Stimulated activated CD8-positive, alpha-beta memory T cell treated with anti-CD3 and anti-CD28 coated beads, Interleukin-12 subunit alpha, Interleukin-12 subunit beta, amount 100 ng/mL, for 24 hours (primary cell): ENCODE data around the gene LGALS1.

Experiments used
- DNase-seq: peaks from one replicate; pipeline ENCODE4 v3.0.0-alpha.2; 2020; ENCODE audit errors: extremely low read depth

LGALS1 gene

DNA sequence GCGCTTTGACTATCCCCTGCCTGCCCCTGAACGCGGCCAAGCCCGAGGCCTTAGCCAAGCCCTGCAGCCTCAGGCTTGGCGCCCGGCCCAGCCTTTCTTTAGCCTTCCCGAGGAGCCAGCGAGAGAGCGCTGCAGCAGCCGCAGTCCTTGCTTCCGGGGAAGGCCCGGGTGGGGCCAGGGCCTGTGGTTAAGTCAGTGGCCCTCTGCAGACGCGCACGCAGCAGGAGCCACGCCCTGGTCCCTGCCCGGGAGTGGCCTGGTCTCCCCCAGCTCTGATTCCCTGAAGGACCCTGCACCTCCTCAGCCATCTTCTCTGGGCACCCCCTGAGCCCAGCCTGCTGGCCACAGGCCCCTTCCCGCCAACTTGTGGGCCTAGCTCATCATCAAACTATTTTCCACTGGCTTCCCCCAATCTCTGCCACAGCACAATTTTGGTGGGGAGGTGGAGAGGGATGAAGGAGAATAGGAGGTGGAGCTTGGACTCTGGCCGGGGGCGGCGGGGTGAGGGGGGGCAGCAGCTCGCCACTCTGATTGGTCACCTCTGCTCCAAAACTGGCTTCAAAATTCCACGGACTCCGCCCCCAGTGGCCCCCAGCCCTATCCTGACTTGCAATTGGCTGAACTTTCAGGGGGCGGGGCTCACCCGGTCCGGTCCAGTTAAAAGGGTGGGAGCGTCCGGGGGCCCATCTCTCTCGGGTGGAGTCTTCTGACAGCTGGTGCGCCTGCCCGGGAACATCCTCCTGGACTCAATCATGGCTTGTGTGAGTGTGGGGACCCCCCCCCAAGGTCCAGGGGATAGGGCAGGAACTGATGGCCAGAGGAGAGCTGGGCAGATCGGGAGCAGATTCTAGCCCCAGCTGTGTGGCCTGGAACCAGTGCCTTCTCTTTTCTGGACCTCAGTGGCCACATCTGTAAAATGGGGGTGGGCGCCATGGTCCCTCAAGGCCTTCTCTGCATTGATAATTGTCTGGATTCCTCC lies at the start of gene LGALS1:
Gene LGALS1, plus strand, starts transcription at position 686 of the 979 bp plus-strand sequence. Its CDS starts 67 bp downstream, at position 753.
- no peak for DNase-seq

- DNase-seq, result no peak
Measured at GRCh38 chr22:37625737-37626136, 49.7 kb upstream of the LGALS1 start.

DNA sequence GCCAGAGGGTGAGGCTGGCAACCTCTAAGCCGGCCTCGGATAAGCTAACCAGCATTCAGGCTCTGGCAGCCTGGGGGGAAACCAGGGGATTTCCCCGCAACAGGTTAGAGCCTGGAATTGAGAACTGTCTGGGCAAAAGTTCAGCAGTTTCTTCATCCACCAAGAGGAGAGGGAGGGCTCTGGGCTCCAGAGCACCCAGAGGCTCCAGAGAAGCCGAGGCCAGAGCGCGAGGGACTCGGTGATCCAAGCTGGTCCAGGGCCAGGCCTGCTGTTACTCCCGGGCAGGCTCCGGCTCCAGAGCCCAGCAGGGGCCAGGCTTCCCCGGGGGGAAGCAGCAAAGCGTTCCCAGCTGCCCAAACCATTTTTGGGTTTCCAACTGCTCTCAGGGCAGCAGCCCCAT lies 49.3 kb upstream of the LGALS1 start:
- DNase-seq, result no peak

DNA sequence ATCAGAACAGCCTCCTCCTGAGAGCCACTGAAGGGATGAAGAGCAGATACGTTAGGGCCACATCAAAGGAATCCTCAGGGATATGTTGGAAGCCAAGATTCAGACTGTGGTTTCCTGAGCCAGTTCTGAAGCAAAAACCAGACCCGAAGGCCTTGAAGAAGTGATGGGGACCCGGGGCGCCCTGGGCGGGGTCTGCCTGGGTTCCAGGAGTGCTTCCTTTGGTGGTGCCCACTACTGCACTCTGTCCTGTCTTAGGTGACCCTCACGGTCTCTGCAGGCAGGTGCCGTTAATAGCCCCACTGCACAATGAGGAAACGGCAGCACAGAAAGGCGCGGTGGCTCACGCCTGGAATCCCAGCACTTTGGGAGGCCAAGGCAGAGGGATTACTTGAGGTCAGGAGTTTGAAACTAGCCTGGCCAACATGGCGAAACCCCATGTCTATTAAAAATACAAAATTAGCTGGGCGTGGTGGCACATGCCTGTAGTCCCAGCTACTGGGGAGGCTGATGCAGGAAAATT lies 48.8 kb upstream of the LGALS1 start:
- DNase-seq, result no peak

DNA sequence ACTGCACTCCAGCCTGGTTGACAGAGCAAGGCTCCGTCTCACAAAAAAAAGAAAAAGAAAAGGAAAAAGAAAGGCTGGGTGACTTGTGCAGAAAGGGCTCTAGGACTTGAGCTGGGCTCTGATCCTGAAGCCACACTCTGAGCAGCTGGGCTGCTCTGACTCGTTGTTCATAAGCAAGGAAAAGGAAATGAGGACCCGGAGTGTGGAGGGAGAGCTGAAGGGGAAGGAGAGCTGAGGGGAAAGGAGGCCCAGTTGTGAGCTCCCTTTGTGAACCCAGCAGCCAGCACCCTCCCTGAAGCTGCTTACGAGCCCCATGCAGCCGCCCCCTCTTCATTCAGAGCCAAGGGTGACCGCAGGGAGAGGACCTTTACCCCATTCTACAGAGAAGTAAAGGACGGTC lies 48.3 kb upstream of the LGALS1 start:
- DNase-seq, result no peak

DNA sequence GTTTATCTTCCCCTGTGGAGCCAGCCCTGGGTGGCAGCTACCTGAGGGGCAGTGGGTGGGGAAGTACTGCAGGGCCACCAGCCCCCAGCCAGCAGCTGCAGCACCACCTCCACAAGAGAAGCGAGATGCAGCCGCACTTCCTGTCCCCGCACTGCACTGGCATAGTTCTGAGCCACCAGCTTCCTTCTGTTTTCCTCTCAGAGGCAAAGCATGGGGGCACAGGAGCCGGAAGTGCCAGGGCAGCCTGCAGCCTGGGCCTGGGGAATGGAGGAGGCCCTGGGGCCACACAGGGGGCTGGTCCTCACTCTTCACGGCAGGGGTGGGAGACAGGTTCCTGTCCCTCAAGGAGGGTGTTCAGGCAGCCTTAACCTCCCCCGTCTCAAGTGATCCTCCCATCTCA lies 47.9 kb upstream of the LGALS1 start:
- DNase-seq, result no peak

DNA sequence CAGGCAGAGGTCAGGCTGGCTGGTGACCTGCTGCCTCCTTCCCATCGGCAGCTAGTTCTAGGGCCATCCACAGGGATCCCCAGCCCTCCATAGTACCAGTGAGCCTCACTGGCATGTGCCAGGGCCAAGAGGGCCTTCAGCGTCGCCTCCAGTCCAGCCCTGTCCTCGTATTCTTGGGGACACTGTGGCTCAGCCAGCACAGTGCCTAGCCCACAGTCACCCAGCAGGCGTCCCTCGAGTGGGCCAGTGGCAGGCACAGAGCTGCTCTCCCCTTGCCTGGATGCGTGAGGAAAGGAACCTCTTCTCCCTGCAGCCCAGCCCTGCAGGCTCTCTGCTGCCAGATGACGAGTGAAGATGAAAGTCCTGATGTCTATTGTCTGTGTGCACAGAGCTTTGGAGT lies 46.6 kb upstream of the LGALS1 start:
- no peak for DNase-seq

- no peak for DNase-seq
Measured at GRCh38 chr22:37629928-37630327, 45.5 kb upstream of the LGALS1 start.

DNA sequence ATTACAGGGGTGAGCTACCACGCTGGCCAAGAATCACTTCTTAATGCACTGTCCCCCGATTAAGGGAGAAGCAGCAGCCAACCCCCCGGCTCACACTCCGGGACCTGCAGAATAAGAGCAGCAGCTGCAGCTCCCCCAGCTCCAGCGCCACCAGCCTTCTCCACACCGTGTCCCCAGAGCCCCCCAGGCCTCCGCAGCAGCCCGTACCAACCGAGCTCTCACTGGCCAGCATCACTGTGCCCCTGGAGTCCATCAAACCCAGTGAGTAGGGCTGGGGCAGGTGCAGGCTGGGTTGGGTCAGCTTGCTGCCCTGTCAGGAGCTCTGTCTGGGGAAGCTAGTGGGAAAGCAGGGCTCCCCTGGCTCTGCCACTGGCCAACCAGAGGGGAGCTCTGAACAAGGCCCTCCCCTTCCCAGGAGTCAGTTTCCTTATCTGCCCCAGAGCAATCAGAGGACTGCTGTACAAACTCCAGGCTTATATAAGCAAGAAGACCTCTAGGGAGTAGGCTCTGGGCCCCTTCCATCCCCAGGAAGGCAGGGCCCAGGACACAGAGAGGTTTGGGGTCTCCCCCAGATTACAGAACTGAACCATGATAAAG lies 44.5 kb upstream of the LGALS1 start:
- DNase-seq, result no peak

DNA sequence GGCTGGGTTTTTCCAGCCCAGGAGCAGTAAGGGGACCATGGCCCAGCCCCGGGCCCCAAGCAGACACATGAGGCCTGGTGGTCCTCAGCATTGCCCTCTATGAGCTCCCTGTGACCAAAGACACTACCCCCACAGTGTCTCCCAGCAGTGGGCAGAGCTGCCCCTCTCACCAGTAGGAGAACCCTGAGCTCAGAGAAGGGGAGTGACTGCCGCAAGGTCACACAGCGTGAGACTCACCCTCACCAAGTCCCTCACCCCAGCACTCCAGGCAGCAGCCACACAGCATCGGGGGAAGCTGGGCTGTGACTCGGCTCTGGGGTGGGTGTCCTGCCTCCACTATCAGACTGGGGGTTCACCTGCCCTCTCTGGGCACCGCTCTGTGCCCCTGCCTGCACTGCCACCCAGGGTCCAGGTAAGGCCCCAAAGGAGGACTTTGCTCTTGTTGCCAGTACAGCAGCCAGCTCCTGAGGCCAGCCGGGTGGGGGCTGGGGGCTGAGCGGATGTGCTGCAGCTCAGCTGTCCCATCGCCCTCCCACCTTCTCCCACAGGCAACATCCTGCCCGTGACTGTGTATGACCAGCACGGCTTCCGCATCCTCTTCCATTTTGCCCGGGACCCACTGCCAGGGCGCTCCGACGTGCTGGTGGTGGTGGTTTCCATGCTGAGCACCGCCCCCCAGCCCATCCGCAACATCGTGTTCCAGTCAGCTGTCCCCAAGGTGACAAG lies 43.8 kb upstream of the LGALS1 start:
- DNase-seq, result no peak

GRCh38 chr22:37632174-37633088 lies 43.0 kb upstream of the LGALS1 start:
- DNase-seq, result no peak

DNA sequence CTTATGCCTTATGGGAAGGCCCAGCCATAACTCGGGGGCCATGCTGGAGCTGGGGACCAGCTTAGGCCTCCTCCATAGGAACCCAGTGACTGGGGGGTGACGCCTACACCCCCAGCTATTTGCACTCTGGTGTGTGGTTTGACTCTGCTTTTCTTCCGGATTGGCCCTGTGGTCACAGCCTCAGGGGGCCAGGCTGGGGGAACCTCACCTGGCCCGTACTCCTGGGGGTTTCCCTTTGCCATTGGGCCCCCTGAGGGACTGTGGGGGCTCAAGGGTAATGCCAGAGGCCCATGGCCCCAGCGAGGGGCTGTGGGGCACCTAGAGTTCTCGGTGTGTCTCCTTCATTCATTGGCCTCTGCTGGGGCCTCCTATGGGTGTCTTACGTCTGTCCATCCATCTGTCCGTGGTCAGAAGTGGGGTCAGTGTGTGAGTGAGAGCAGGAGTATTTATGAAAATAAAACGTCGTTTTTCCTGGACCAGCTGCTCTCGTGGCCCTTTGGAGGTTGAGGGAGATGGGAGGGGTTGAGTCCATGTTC lies 42.3 kb upstream of the LGALS1 start:
- DNase-seq, result no peak

GRCh38 chr22:37633625-37634416 lies 41.6 kb upstream of the LGALS1 start:
- DNase-seq, result no peak

DNA sequence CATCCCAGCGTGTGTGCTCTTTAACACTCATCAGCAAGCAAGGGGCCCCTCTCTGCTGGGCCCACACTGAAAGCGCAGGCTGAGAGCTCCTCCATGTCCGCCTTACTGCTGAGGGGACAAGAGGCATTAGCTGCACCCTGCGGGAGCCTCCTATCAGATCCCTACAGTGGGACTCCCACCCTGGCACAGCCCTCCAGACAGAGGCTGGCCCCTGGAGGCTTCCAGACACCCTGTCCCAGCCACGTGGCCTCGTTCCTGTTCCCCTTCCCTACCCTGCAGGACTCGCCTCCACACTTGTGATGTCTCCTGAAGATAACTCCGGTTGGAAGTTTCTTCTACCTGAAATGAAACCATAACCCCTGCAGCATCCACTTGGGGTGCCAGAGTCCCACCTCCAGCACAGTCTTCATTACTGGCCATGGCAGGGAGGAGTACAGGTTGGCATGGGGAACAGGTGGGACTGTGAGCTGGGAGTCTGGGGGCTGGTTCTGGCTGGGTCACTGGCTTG lies 41.0 kb upstream of the LGALS1 start:
- no peak for DNase-seq

- DNase-seq, result no peak
Measured at GRCh38 chr22:37635157-37635556, 40.3 kb upstream of the LGALS1 start.

- no peak for DNase-seq
Measured at GRCh38 chr22:37636186-37636948, 39.1 kb upstream of the LGALS1 start.

DNA sequence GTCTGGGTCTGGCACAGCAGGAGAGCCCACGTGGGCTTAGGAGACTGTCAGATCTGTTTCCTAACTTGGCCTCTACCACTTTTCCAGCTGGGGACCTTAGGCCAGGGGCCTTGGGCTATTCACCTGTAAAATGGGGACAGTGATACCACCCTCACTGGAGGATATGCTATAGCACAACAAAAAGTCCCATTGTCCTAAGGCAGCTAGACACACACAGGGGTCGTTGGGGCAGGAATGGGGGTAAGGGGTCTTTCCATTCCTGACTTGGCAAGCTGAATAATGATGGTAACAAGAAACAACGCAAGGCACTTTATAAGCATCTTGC lies 38.5 kb upstream of the LGALS1 start:
- no peak for DNase-seq

DNA sequence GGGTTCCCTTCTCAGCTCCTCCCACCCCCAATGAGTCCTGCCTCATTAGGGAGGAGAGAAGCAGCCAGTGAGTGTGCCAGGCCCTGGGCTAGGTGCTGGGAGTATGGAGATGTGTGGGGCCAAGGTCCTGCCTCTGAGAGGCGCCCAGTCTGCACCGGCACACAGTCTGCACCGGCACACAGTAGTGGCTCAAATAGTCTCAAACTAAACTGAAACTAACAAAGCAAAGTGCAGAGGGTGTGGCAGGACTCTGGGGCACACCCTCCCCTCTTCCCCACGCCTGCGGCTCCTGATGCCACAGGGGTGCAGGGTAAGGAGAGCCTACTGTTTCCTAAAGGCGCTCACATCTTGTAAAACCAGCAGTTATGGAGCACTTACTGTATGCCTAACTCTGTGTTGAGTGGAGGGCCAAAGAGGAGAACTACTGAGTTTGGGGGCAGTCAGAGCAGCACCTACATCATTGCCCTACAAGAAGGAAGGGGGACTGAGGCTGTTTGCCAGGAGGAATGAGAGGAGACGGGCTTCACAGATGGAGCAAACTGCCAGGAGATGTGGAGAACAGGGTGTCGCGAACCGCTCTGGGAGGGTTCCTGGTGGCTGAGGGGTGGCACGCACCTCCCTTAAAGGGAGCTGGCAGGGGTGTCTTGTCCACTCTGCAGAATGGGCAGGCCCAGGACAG lies 36.9 kb upstream of the LGALS1 start:
- no peak for DNase-seq
